ENCODE measurements around the gene SPACA1.

SPACA1 gene

GRCh38 chr6:88048578-88048977, 937 bp downstream of the SPACA1 start:
- H3K4me3 ChIP-seq, result no peak overlapping the region
- no peaks in the 10 kb centered on the region for H3K9me3 ChIP-seq
- no peaks in the 10 kb centered on the region for H3K27me3 ChIP-seq (ENCODE audit: low read depth)
- H3K4me1 ChIP-seq, result peaks cover 14% of the 10 kb centered on the region
- DNase-seq (ENCODE audit: low spot score in 2 of 2), result no peak
- H3K36me3 ChIP-seq (replicated peaks), result no peaks in the 10 kb centered on the region
- in situ Hi-C loops (cut with MboI; ENCODE audit: low sequenced_read_pairs), result no loop called here

DNA sequence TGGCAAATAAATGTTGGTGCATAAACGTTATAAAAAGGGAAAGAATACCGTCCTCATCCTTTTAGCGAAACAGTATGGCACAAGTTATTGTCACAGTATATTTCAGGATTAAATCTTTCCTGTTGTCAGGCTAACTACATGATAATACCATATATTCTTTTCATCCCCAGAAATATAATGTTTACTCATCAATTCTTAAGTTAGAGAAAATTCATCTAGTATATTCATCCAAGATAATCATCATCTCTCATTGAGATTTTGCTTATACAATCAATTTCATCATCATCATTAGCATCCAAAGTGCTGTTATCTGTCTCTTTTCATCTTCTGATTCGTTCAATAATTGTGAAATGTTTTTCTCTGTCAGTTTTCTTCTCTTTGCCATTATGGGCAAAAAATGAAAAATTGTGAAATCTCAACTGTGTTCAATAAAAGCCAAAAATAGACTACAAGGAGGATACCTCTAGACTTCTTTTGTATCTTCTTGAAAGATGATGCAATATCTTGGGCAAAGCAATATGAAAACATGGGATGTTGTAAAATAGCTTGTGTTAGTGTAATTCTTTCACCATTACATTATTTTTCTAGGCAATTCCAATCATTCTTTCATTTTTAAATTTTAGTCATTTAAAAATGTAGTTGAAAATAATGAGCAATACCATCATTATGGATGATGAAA, 2.6 kb downstream of the SPACA1 start:
- Histone ChIP-seq H3K36me3 (replicated peaks) (no peaks in the 10 kb centered on the region), H3K4me3 (no peak overlapping the region), H3K9me3 (no peaks in the 10 kb centered on the region), H3K27me3 (ENCODE audit: low read depth) (no peaks in the 10 kb centered on the region), H3K4me1 (peaks cover 8% of the 10 kb centered on the region)
- in situ Hi-C loops (cut with MboI; ENCODE audit: low sequenced_read_pairs), result no loop called here
- DNase-seq (ENCODE audit: low spot score in 2 of 2), result no peak

DNA sequence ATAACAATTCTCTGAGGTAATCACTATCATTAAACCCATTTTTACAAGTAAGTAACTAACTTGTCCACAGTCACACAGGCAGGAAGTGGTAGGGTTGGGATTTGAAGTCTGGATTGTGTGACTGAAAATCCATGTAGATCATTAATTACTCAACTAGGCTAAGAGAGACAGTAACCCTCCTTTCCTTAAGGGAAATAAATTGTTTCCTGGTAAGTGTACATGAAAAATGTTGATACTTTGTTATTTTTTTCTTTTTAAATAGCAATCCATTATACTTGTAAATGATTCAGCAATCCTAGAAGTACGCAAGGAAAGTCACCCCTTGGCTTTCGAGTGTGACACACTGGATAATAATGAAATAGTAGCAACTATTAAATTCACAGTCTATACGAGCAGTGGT, 11.6 kb downstream of the SPACA1 start:
- in situ Hi-C loops (cut with MboI; ENCODE audit: low sequenced_read_pairs), result no loop called here
- H3K36me3 ChIP-seq (replicated peaks), result no peaks in the 10 kb centered on the region
- no peaks in the 10 kb centered on the region for H3K4me1 ChIP-seq
- DNase-seq (ENCODE audit: low spot score in 2 of 2), result no peak
- H3K27me3 ChIP-seq (ENCODE audit: low read depth), result no peaks in the 10 kb centered on the region
- H3K4me3 ChIP-seq, result no peak overlapping the region
- no peaks in the 10 kb centered on the region for H3K9me3 ChIP-seq

- no peak overlapping the region for H3K4me3 ChIP-seq
- no peaks in the 10 kb centered on the region for H3K4me1 ChIP-seq
- H3K27me3 ChIP-seq (ENCODE audit: low read depth), result no peaks in the 10 kb centered on the region
- no peak for DNase-seq (ENCODE audit: low spot score in 2 of 2)
- no peaks in the 10 kb centered on the region for H3K9me3 ChIP-seq
- in situ Hi-C loops (cut with MboI; ENCODE audit: low sequenced_read_pairs), result no loop called here
- H3K36me3 ChIP-seq (replicated peaks), result no peaks in the 10 kb centered on the region
These were observed 14.7 kb downstream of the SPACA1 start for GRCh38 chr6:88062376-88062775.

GRCh38 chr6:88072462-88072861, 24.8 kb downstream of the SPACA1 start:
- Histone ChIP-seq H3K4me3 (no peak overlapping the region), H3K27me3 (ENCODE audit: low read depth) (no peaks in the 10 kb centered on the region), H3K4me1 (no peaks in the 10 kb centered on the region), H3K36me3 (replicated peaks) (no peaks in the 10 kb centered on the region), H3K9me3 (no peaks in the 10 kb centered on the region)
- no peak for DNase-seq (ENCODE audit: low spot score in 2 of 2)
- in situ Hi-C loops (cut with MboI; ENCODE audit: low sequenced_read_pairs), result no loop called here

DNA sequence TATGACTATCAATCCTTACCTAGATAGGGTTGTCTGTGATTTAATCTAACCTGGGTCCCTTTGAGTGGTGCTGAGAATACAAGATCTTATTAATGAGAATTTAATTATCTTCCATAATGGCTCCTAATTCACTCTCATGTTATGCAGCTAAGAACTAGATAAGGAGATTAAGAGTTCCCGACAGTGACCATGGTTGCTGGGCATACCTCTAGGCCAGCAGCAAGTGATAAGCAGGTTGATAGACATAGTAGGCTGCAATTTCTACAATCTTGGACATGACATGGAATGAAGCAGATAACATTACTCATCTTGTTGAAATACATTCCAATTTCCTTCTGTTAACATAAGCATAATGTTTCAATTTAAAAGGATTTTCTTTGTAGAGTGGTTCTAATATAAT, 27.1 kb downstream of the SPACA1 start:
- H3K9me3 ChIP-seq, result no peaks in the 10 kb centered on the region
- no peaks in the 10 kb centered on the region for H3K4me1 ChIP-seq
- no peak overlapping the region for H3K4me3 ChIP-seq
- no peaks in the 10 kb centered on the region for H3K36me3 ChIP-seq (replicated peaks)
- no peak for DNase-seq (ENCODE audit: low spot score in 2 of 2)
- H3K27me3 ChIP-seq (ENCODE audit: low read depth), result no peaks in the 10 kb centered on the region
- in situ Hi-C loops (cut with MboI; ENCODE audit: low sequenced_read_pairs), result no loop called here

- no peak overlapping the region for H3K4me3 ChIP-seq
- DNase-seq (ENCODE audit: low spot score in 2 of 2), result no peak
- H3K27me3 ChIP-seq (ENCODE audit: low read depth), result no peaks in the 10 kb centered on the region
- H3K36me3 ChIP-seq (replicated peaks), result no peaks in the 10 kb centered on the region
- H3K9me3 ChIP-seq, result no peaks in the 10 kb centered on the region
- H3K4me1 ChIP-seq, result no peaks in the 10 kb centered on the region
- in situ Hi-C loops (cut with MboI; ENCODE audit: low sequenced_read_pairs), result no loop called here
These were observed 29.7 kb downstream of the SPACA1 start for GRCh38 chr6:88077305-88077704.

- no peaks in the 10 kb centered on the region for H3K27me3 ChIP-seq (ENCODE audit: low read depth)
- H3K4me3 ChIP-seq, result no peak overlapping the region
- H3K4me1 ChIP-seq, result peaks cover 3% of the 10 kb centered on the region; the same call in 1 of the 2 replicates
- DNase-seq (ENCODE audit: low spot score in 2 of 2), result no peak
- no peaks in the 10 kb centered on the region for H3K9me3 ChIP-seq
- in situ Hi-C loops (cut with MboI; ENCODE audit: low sequenced_read_pairs), result no loop called here
- H3K36me3 ChIP-seq (replicated peaks), result no peaks in the 10 kb centered on the region
These were observed 39.2 kb downstream of the SPACA1 start for GRCh38 chr6:88086792-88087191.

DNA sequence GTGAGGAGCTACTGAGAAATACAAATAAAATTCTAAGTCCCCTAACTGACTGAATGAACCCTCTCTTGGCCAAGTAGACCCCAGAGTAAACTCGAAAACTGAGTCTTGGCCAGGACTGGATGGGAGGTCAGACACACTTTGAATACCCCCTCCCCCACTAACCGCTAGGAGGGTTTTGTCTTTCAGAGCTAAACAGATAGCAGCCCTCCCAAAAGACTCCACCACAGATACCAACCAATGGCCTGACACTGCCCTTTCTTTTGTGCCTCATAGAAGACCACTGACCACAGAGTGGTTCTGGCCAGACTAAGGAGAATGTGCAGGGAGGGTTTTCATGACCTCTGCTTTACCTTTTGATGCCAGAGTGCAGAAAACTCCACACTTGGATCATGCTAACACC, 42.1 kb downstream of the SPACA1 start:
- Histone ChIP-seq H3K36me3 (replicated peaks) (no peaks in the 10 kb centered on the region), H3K4me1 (peaks cover 3% of the 10 kb centered on the region; the same call in 1 of the 2 replicates), H3K4me3 (no peak overlapping the region), H3K9me3 (no peaks in the 10 kb centered on the region), H3K27me3 (ENCODE audit: low read depth) (no peaks in the 10 kb centered on the region)
- in situ Hi-C loops (cut with MboI; ENCODE audit: low sequenced_read_pairs), result no loop called here
- no peak for DNase-seq (ENCODE audit: low spot score in 2 of 2)

DNA sequence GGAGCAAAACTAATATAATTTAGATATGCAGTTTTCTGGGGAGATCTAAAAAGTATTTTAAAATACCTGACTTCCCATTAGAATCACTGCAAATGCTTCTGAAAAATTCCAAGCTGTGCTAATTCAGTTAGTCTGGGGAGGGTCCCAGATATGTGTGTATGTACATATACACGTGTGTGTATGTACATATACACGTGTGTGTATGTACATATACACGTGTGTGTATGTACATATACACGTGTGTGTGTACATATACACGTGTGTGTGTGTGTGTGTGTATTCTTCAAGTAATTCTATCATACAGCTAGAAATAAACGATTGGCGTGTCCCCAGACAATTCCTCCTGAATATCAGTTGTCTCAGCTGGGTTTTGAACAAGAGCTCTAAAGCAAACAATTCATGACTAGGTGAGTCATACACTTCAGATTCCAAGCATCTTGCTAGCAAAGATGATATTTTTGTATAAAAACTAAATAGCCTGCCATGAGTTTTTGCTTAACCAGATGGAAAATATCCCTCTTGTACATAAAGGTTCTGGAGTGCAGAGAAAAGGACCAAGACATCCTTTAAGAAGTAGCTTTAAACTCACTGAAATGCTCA, 58.2 kb downstream of the SPACA1 start:
- no peaks in the 10 kb centered on the region for H3K36me3 ChIP-seq (replicated peaks)
- H3K9me3 ChIP-seq, result no peaks in the 10 kb centered on the region
- in situ Hi-C loops (cut with MboI; ENCODE audit: low sequenced_read_pairs), result no loop called here
- H3K4me1 ChIP-seq, result no peaks in the 10 kb centered on the region
- no peak overlapping the region for H3K4me3 ChIP-seq
- no peak for DNase-seq (ENCODE audit: low spot score in 2 of 2)
- H3K27me3 ChIP-seq (ENCODE audit: low read depth), result no peaks in the 10 kb centered on the region

DNA sequence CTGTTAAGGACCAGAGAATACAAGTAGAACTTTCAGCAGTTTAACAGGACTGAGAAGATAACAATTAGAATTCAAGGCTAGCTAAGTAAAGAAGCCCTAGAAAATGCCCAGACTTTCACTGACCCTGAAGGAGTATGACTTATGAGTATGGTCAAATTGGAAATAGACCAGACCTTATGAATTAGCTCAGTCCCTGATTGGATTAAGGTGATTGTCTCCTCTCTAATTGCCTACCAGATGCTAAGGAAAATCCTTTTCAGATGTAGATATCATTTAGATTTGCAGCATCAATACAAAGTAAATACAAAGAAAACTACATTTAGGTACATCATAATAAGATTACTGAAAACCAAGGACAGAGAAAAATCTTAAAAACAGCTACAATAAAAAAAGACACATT, 59.6 kb downstream of the SPACA1 start:
- no peaks in the 10 kb centered on the region for H3K36me3 ChIP-seq (replicated peaks)
- no peaks in the 10 kb centered on the region for H3K4me1 ChIP-seq
- in situ Hi-C loops (cut with MboI; ENCODE audit: low sequenced_read_pairs), result no loop called here
- H3K9me3 ChIP-seq, result no peaks in the 10 kb centered on the region
- H3K27me3 ChIP-seq (ENCODE audit: low read depth), result no peaks in the 10 kb centered on the region
- DNase-seq (ENCODE audit: low spot score in 2 of 2), result no peak
- no peak overlapping the region for H3K4me3 ChIP-seq

GRCh38 chr6:88111991-88112390, 64.3 kb downstream of the SPACA1 start:
- H3K36me3 ChIP-seq (replicated peaks), result no peaks in the 10 kb centered on the region
- no peaks in the 10 kb centered on the region for H3K4me1 ChIP-seq
- H3K4me3 ChIP-seq, result no peak overlapping the region
- no peaks in the 10 kb centered on the region for H3K9me3 ChIP-seq
- in situ Hi-C loops (cut with MboI; ENCODE audit: low sequenced_read_pairs), result no loop called here
- no peaks in the 10 kb centered on the region for H3K27me3 ChIP-seq (ENCODE audit: low read depth)
- no peak for DNase-seq (ENCODE audit: low spot score in 2 of 2)

DNA sequence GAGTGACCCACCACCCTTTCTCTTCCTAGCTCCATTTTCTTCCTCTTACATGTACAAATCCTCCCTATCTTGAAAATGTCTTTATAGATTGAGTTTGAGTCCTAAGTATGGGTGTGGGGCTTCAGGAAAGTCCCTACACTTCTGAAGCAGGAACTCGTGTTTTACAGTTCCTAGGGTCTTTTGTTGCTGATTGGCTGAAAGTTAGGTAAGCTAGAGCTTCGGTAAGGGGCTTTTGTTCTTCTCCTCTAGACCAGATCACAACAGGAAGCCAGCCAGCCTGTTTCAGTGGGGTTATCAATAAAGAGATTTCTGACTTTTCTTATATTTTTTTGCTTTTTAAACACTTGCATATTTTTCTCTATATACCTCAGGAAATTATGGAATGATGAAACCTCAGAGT, 67.2 kb downstream of the SPACA1 start:
- DNase-seq (ENCODE audit: low spot score in 2 of 2), result no peak
- Histone ChIP-seq H3K36me3 (replicated peaks) (no peaks in the 10 kb centered on the region), H3K27me3 (ENCODE audit: low read depth) (no peaks in the 10 kb centered on the region), H3K4me1 (no peaks in the 10 kb centered on the region), H3K4me3 (no peak overlapping the region), H3K9me3 (no peaks in the 10 kb centered on the region)
- in situ Hi-C loops (cut with MboI; ENCODE audit: low sequenced_read_pairs), result no loop called here

DNA sequence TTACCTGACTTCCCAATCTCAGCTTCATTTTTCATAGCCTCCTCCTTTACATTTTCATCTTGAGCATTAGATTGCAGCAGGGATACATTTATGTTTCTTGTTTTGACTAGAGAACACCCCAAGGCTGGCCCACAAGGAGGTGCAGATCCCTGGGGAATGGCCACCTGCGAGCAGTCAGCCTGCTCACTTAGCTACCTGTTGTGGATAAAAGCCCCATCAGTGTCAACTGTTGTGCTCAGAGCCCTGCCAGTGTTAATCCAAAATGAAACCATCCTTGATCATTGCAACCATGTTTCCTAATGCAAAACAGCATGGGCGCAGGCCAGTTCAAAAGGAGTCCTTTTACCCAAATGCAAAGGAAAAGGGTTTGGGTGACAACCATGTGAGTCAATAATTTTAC, 67.7 kb downstream of the SPACA1 start:
- no peaks in the 10 kb centered on the region for H3K27me3 ChIP-seq (ENCODE audit: low read depth)
- DNase-seq (ENCODE audit: low spot score in 2 of 2), result no peak
- in situ Hi-C loops (cut with MboI; ENCODE audit: low sequenced_read_pairs), result no loop called here
- no peaks in the 10 kb centered on the region for H3K9me3 ChIP-seq
- H3K36me3 ChIP-seq (replicated peaks), result no peaks in the 10 kb centered on the region
- no peak overlapping the region for H3K4me3 ChIP-seq
- no peaks in the 10 kb centered on the region for H3K4me1 ChIP-seq

DNA sequence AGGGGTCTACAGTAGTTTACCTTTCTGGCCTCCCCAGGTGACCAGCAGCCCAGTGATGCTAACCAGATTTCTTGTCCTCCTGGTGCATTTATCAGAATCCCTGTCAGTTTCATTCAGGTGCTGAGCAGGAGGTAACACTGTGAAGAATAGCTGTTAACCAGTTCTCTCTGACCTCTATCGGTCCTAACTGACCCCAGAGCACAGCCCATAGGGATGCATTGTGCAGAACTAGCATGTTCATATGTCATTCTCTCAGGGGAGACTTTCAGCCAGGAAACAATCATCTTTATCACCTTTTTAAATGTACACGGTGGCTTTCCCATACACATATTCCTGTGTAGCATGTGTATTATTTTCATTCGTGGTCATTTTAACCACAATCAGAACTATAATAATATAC, 68.6 kb downstream of the SPACA1 start:
- H3K4me1 ChIP-seq, result no peaks in the 10 kb centered on the region
- no peak overlapping the region for H3K4me3 ChIP-seq
- DNase-seq (ENCODE audit: low spot score in 2 of 2), result no peak
- no peaks in the 10 kb centered on the region for H3K9me3 ChIP-seq
- no peaks in the 10 kb centered on the region for H3K36me3 ChIP-seq (replicated peaks)
- no peaks in the 10 kb centered on the region for H3K27me3 ChIP-seq (ENCODE audit: low read depth)
- in situ Hi-C loops (cut with MboI; ENCODE audit: low sequenced_read_pairs), result no loop called here
